ENCODE data around the gene NKAIN4.

DNA sequence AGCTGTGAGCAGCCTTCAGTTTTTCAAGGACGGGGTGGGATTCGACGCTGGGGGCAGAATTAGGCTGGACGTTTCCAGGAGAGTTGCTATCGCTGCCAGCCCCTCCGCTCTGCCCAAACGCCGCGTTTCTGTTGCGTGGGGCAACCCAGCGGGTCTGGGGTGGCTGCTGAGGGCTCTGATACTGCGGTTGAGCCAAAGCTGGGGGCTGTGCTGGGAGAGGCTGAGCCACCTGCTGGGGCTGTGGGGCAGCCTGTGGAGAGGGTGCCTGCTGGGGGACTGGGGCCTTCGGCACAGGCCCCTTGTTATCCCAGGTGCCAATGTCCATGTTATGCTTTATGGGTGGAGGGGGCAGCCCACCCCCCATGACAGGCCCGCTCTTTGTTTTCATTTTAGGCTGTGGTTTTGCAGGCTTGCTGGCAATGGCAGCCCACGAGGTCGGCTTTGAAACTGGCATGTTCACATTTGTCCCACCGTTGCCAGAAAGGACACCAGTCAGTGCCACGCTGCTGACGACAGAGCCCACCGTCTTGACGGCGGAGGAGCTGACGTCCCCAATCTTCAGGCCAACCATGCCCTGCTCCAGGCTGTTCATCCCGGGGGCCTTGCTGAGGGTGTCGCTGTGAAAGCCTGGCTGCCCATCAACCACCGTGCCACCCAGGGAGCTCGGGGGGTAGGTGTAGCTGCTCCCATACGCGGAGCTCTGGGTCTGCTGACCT, 51.3 kb downstream of the NKAIN4 start:
- no peak for TF ChIP-seq CTCF (IDR thresholded peaks at IDR 0.05)
- no peak for TF ChIP-seq POLR2A (IDR thresholded peaks at IDR 0.05)
